Lower leg skin (tissue), 3 donors: ENCODE data around the gene RNF157.

Experiments used
- POLR2A ChIP-seq, 2 donors: fragments of 450-650 bp; IDR thresholded peaks; one replicate each; pipeline ENCODE4 v1.6.1; 2016 to 2017; ENCODE audit warnings: antibody characterized with exemption in 2 of 2, mild to moderate bottlenecking in 1 of 2, moderate library complexity in 1 of 2
- TF ChIP-seq, protein P1 (sequence below), 3 donors: fragments of 450-650 bp; IDR thresholded peaks; one replicate each; pipeline ENCODE4 v1.5.1; 2016; ENCODE audit warnings: antibody characterized with exemption in 3 of 3, mild to moderate bottlenecking in 3 of 3, moderate library complexity in 2 of 3

DNA sequence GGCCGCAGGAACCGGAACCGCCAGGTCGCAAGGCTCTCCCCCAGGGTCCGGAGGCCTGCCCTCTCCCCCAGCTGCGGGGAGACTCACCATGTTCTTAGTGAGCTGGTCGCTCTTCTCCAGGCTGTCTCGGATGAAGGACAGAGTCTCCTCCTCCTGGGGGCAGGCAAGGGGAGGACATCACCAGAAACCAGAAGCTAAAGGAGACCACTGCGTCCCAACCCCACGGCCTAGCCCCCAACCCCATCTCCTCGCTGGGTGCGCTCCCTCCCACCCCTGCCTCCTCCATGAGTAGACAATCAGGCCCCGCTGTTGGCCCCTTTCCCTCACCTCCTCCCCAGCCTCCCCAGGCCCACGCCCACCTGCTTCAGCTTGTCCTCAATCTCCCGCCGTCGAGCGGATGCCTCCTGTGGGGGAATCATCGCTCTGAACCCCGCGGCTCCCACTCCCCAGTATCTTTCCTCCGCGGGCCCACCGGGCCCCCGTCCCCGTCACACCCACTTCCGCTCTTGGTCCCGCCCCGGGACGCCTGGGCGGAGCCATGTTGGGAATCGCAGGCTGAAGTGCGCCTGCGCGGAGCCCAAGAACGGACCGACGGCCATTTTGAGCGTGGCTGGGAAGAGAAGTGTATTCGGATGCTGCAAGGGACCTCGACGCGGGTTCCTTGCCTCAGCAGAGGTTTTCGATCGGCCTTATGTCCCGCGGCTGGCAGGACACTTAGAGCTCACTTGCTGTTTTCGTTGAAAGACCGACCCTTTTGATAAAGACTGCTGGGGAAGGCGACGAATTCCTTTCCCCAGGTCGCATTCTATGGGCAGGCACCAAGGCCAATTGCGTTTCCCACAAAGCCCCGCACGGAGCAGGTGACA, 136.8 kb downstream of the RNF157 start, which contains the start of gene EXOC7:
- TF ChIP-seq, protein P1, sequence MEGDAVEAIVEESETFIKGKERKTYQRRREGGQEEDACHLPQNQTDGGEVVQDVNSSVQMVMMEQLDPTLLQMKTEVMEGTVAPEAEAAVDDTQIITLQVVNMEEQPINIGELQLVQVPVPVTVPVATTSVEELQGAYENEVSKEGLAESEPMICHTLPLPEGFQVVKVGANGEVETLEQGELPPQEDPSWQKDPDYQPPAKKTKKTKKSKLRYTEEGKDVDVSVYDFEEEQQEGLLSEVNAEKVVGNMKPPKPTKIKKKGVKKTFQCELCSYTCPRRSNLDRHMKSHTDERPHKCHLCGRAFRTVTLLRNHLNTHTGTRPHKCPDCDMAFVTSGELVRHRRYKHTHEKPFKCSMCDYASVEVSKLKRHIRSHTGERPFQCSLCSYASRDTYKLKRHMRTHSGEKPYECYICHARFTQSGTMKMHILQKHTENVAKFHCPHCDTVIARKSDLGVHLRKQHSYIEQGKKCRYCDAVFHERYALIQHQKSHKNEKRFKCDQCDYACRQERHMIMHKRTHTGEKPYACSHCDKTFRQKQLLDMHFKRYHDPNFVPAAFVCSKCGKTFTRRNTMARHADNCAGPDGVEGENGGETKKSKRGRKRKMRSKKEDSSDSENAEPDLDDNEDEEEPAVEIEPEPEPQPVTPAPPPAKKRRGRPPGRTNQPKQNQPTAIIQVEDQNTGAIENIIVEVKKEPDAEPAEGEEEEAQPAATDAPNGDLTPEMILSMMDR (IDR thresholded peaks at IDR 0.05) = no peak
- no peak for TF ChIP-seq POLR2A (IDR thresholded peaks at IDR 0.05)
